ENCODE measurements around the gene CPNE5.

CPNE5 gene

DNA sequence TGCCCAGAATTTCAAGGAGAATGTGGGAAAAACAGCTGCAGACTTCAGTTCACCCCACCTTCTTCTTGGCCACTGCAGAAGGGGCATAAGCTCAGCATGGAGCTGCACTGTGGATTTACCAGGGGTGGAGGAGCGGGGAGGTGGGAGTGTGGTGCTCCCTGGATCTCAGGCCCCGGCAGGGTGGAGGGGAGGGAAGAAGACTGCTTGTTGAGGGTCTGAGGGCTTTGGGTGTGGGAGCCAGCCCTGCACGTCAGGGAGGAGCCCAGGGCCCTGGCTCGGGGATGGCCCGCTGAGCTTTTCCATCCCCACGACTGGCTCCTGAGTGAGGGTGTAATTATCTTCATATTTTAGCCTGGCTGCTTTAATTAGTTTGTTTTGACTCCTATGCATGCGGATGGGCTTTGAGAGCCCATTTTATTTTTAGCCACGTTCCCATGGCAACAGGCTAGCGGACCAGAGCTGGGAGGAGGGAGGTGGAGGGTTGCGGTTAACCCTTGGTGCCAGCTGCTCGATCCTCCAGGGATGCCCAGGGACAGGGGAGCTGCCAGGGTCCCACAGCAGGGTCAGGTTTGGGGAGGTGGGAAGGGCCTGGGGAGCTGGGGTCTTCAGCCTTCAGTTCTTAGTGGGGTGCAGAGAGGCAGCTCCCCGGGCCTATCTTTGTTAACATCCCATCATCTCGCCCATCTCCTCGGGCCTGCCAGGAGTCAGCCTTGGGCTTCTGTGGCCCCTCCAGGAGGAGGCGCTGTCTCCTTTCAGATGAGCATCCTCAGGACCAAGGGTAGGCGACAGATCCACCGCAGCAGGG is 73.4 kb downstream of the CPNE5 start:
- DNase-seq (ENCODE audit: low read depth in 3 of 3) = peak; percentile 60 to 72 (median 60)

DNA sequence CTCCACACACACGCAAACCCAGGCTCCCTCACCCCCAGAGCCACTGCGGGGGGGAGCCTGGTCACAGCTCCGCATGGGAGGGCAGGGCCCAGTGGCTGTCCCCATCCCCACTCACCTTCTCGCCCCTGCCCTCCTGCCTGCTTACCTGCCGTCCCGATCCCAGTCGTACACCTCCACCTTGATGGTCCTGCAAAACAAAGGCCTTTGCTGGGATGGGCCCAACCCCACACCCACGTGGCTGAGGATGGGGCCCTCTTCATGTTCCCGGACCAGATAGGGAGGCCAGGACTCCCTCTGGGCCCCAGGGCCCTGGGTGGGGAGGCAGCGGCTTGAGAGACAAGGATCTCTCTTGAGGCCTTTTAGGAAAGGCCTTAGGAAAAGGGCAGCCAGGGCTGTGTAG is 74.1 kb downstream of the CPNE5 start:
- no peak for DNase-seq (ENCODE audit: low read depth in 3 of 3)

DNA sequence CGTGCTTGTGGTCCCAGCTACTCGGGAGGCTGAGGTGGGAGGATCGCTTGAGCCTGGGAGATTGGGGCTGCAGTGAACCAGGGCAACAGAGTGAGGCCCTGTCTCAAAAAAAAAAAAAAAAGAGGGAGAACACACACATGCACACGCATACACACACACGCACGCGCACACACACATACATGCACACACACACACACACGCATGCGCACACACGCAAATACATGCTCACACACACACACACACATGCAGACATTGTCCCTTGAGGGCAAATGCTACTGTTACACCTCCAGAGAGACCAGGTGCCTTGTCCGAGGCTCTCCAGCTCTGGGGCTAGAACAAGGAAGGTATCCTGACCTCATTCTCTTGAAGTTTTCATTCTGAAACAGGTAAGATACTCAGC is 77.1 kb downstream of the CPNE5 start:
- no peak for DNase-seq (ENCODE audit: low read depth in 3 of 3)

DNA sequence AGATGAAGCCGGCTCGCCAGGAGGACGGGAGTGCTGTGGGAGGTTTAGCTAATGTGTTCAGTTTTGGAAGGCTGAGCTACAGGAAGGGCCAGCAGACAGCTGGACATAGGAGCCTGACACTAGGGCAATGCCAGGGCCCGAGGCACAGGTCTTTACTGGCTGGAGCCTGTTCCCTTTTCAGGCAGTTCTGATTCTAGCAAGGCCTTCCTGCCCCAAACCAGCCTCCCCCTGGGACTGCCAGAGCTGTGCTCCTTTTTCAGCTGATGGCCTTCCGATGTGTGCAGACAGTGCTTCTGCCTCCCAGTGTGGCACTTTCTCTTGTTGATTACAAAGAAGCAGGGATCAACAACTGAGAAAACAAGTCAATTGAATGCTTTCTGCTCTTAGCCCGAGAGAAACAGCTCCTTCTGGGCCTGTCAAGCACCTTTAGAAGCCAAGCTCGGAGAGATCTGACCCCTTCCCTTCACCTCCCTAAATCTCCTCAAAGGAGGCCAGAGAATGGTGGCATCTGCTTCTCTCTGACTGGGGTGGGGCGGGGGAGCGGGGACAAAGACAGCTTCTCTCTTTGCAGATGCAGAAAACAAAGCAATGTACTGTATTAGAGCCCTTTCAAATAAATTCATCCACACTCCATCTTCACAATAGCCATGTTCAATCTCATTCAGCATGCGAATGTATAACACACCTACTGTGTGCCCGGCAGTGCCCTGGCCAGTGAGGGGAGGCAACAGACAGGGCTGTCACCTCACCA is 78.4 kb downstream of the CPNE5 start:
- DNase-seq (ENCODE audit: low read depth in 3 of 3) = no peak

DNA sequence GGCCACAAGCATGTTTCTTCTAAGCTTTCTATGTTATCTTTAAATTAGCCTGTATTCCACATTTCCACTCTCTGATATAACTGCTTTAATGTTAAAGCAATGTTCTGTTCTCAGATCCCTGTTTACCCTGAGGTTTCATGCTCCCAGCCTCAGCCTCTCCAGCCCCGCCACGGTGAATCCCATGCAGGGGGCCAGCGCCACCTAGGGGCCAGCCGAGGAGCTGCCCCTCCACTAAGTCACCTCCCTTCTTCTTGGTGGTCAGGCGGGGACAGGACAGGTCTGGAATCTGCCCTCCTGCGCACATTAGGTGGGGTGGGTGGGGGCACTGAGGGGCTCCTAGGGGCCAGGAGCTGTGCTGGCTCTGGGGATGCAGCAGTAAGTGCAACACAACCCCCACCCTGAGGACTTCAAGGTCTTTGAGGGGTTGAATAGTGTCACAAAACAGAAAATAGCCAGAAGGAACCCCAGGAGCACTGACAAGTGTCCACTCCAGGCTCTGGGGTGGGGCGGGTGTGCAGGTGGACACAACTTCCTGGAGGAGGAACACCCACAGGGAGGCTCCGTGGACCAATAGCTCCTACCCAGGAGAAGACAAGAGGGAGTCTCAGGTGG is 80.0 kb downstream of the CPNE5 start:
- DNase-seq (ENCODE audit: low read depth in 3 of 3) = peak; percentile 67 to 69 (median 68)

DNA sequence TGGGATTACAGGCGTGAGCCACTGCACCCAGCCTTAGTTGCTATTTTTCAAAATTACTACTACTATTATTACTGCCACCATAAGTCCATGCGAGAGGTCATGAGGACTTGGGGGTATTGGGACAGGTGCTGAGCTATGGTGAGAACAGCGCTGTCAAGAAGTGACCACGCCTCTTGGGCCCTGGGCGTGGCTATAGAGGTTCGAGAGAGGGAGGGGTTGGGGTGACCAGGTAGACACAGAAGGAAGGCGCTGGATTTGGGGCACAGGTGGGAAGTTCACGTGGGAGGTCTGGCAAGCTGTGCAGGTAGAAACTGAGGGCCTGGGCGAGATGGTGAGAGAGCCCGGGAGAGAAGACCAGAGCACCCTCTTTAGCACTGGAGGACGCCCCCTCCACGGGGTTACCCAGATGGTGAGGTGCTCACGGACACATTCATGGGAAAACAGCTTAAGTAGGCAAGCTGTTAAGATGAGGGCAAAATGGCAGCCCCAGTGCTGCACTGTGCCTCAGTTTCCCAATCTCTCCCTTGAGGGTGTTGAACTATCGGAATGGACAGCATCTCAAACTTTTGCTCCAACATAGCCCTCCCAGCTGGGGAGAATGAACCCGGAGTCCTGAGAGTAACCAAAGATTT is 80.6 kb downstream of the CPNE5 start:
- DNase-seq (ENCODE audit: low read depth in 3 of 3) = no peak

DNA sequence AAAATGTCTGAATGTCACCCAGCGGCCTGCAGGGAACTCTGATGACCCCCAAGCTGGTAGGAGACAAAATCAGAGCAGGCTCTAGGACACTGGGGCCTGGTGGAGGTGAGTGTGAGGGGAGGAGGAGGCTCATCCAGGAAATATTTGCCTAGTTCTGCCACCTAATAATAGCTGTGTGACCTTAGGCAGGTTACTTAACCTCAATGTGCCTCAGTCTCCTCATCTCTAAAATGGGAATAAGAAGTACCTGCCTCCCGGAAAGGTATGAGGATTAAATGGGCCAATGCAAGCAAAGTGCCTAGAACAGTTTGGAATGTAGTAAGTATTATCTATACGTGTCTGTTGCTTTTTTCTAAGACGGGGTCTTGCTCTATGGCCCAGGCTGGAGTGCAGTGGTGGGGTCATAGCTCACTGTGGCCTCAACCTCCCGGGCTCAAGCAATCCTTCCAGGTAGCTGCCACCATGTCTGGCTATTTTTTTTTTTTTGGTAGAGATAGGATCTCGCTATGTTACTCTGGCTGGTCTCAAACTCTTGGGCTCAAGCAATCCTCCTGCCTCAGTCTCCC is 81.2 kb downstream of the CPNE5 start:
- DNase-seq (ENCODE audit: low read depth in 3 of 3) = no peak

DNA sequence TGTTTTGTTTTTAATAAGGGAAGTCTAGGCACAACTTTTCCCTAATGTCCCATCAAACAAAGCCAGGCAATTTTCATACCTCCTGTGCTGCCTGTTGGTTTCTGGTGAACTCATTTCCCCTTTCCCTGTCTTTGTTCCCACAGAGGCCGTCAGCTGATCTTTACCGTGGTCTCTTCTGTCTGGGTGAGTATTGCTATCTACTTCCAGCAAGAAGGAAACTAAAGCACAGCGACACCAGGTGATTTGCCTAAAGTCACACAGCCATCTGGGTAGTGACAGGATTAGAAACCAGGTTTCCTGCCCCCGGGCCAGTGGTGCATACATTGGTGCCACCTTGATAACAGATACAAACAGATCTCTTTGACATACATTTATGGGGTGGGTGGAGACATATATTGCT is 82.0 kb downstream of the CPNE5 start:
- no peak for DNase-seq (ENCODE audit: low read depth in 3 of 3)

DNA sequence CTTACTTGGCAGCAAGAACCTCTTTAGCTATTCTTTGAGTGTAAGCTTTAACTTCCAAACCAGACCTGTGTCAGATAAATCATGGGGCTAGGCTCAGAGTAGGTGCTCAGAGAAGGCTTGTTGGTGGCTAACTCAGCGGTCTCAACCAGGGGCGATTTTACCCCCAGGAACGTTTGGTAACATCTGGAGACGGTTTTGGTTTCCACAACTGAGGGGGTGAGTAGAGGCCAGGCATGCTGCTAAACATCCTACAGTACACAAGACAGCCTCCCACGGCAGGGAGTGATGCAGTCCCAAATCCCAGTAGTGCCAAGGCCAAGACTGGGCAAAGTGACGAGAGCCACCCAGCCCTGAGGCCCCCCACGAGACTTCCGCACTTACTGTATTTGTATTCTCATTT is 82.5 kb downstream of the CPNE5 start:
- DNase-seq (ENCODE audit: low read depth in 3 of 3) = no peak

DNA sequence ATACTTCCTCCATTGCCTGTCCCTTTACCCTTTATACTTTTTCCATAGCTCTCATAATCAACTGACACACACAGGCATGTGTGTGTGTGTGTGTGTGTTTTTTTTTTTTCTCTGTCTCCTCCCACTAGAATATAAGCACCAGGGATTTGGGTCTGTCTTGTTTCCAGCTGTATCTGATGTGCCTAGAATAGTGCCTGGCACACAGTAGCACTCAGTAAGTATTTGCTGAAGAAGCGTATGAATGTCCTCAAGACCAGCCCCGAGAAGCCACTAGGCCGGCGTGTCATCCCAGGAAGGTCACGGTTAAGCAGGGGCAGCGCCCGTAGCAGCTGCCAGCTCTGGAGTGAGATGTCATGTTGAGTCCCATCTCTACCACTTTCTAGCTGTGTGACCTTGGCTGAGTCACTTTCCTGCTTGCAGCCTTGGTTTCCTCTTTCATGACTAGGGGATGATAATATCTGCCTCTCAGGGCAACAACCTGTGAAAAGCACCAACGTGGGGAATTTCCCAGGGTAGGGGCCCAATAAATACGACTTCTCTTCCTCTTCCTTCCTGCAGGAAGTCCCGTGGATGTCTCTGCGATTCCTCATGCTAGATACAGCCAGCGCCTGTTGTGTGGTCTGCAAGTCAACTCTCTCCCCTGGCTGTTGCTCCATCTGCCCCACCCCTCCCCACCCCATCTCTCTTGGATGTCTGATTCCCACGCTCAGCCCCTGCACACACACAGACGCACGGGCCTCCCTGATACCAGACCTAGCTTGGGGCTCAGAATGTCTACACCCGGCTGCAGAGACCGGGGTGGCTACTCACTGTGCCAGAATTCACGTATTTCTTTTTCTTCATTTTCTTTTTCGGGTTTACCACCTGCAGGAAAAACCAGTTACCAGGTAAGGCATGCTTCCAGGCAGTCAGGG is 83.6 kb downstream of the CPNE5 start:
- peak; percentile 39 to 61 (median 56) for DNase-seq (ENCODE audit: low read depth in 3 of 3)

DNA sequence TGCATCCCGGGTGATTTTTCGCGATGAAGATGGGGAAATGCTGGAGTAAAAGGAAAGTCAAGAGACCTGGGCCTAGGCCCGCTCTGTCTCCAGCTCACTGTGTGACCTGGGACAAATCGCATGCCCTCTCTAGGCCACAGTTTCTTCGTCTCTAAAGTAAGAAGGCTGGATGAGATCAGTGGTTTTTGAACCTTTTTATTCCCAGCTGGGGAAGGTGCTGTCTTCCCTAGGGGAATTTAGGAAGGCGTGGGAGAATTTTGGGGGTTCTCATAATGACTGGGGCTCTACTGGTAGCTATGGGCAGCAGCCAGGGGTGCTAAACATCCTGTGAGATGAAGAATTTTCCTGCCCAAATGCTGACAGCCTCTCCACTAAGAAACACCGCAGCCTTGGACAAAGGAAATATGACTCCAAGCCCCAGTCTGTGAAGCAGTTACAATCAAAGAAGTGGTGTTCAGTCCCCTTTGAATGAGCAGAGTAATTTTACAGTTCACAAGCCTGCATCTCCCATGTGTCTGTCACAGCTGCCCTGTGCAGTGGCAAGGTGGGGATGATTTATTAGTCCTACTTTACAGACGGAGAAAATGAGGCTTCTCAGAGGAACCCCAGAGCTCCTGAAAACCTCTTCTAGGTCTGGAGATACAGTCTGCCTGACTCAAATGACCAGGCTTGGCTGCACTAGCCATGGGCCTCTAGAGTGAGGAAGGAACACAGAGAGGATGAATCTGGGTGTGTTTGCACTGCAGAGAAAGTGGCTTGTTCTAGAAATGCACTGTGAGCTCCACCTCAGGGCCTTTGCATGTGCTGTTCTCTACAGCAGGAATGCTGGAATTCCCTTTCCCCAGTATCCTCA is 84.4 kb downstream of the CPNE5 start:
- no peak for DNase-seq (ENCODE audit: low read depth in 3 of 3)

DNA sequence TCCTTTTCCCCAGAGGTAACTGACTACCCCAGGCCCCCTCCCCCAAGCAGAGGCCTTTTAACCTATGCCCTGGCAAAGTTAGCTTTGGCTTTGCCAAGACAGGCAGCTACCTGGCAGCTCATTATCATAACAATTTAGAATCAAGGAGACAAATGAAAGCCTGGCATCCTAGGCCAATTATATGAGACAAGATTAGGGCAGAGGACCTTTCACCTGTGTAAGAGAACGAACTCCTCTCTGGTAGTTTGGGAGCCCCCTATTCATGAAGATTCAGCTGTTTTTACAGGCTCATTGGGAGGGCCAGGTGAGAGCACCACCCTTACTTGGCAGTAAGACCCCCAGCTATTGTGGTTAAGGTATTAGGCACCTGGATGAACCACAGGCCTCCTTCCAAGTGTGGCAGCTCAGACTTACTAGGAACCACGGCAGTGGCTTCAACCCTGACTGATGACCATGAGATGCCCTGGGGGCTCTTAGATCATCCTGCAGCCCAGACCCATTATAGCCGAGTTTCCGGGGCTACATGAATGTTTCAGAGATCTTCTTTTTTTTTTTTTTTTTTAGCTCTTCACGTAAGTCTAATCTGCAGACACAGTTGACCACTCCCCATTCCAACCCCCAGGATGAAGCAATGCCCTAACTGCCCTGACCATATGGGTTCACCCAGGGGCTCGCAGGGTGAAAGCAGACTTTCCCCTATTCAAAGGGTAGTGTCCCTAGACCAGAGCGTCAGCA is 85.4 kb downstream of the CPNE5 start:
- no peak for DNase-seq (ENCODE audit: low read depth in 3 of 3)

DNA sequence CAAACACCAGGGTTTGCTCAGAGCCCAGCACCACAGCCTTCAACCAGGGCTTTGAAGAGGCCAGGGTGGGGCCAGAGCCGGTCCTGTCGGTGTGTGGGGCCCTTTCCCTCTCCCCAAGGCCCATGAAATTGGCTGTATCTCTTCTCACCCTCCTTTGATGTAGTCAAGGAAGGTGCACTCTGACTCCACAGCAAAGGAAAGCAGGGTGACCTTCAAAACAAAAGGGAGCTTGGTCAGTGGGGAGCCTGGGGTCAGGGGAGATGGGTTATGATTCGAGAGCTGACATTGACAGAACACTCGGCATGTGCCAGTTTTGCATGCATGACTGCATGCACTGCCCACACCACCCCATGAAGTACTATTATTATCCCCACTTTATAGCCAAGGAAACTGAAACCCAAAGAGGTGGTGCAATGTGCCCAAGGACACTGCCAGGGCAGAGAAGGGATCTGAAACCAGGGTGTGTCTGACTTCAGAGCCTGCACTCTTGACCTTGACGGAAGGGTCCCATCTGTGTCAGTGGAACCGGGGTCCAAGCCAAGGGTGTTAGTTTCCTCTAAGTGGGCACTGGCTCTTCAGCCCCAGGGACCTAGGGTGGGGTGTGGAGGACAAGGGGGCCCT is 86.2 kb downstream of the CPNE5 start:
- no peak for DNase-seq (ENCODE audit: low read depth in 3 of 3)

DNA sequence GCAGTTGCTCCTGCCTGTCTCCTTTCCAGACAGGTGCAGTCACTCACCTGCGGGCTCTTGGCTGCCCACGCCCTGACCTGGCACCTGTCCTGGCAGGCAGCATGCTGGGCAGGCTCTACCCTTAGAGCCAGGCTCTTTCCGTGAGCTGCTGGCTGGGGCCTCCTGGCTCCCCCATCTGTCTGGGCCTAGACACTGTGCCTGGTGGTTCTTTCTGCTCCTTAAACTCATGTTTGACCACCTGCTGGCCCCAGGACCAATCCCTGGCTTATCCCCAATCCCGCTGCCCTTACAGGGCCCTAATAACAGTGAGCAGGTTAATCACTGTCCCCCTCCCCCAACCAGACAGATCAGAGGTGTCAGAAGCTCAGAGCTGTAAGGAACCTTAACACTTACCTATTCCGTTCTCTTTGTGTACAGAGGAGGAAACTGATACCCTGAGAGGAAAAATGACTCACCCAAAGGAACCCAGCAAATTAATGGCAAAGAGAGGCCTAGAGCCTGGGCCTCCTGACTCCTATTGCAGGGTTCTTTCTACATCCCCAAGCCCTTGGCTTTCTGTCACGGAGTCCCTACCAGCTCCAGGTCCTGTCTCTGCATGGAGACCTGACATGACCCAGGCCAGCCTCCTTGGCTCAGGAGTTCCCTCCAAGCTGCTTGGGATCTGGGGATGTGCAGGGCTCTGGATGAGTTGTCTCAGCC is 86.9 kb downstream of the CPNE5 start:
- DNase-seq (ENCODE audit: low read depth in 3 of 3) = no peak

DNA sequence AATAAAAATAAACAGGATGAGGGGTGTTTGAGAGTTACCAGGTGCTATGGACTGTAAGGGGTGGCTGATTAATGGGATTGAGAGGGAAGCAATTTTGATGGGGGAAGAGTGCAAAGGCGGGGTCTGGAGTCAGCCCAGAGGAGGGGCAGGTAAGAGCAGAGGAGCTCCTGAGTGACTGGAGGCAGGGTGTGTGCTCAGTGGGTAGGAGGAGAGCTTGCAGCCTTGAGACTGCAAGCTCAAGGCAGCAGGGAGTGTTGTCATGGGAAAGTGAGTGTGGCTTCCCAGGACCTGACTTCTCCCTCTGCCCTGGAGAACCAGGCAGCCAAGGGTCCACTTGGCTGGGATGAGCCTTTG is 87.4 kb downstream of the CPNE5 start:
- DNase-seq (ENCODE audit: low read depth in 3 of 3) = no peak

DNA sequence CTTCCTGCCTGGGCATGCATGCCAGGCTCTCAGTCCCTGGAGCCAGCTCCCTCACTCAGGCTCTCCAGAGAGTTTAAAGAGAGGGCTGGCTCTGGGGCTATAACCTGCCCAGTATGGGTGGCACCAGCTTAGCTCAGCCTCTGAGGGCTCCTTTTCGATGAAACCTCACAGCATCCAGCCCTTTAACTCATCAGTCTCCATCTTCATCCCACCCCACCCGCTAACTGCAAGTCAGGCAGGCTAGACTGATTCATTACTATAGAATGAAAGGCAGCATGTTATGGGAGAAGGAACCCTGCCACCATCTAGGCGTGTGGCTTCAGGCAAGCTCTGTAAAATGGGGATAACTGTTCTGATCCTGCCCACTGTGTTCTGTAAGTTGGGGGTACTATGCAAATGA is 88.2 kb downstream of the CPNE5 start:
- DNase-seq (ENCODE audit: low read depth in 3 of 3) = no peak

DNA sequence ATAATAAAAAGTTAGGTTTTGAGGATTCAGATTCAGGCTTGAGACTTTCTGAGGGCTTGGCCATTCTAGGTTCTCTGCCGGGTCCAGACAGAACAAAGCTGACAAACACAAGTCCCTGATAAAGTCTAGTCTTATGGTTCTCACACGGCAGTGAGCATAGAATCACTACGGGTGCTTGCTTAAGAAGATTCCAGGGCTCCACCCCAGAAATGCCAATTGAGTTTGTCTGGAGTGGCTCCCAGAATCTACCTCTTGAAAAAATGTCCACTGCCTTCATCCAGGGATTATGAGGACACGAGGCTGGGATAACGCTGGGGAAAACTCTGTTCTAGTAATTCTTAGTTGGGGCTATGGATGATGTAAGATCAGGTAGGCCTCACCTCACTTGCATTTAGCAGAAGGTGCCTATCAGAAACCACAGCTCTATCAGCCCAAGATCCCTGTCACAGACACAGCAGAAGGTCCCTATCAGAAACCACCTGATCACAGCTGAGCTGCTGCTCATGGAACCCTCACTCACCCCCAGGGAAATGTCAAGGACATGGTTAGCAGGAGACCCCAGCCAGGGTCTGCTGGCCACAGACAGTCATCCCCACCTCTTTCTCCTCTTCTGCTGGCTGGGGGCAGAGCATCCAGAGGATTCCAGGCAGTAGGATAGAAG is 89.3 kb downstream of the CPNE5 start:
- no peak for DNase-seq (ENCODE audit: low read depth in 3 of 3)

DNA sequence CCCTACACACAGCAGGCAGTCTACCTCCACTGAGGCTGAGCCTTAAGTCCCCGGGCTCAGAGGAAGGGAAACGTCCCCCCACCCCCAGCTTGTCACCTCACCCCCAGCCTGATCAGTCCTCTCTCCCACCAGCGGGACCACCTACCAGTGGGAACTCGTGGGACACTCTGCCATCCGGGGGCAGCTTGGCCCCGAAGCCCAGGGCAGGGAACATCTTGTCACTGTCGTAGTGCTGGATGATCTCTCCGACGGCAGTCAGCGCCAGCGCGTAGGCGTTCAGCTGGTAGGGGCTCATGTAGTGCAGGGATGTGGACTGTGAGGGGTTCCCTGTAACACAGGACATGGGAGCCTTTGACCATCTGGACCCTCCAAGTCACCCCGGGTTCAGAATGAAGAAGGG is 93.0 kb downstream of the CPNE5 start:
- no peak for DNase-seq (ENCODE audit: low read depth in 3 of 3)
